ENCODE measurements around the gene DHX36. TPM values are rescaled to one million over a fixed set of nuclear protein-coding genes. Genes with fewer than 3 reads are reported as not detected.

DHX36 gene
- total RNA-seq, 1 experiment from 2014 or later = 34.5 TPM

DNA sequence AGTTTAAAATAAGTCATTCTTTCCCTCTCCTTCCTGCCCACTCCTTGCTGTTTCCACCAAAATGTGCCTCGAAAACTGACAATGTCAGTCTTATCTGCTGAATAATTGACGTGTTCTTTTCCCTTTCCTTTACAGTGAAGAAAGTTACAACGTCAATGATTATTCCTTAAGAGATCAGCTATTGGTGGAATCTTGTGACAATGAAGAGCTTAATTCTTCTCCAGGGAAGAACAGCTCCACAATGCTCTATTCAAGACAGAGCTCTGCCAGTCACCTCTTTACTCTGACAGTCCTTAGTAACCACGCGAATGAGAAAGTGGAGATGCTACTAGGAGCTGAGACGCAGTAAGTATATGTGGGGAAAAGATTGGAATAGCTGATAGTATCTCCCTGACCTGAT, 84.1 kb downstream of the DHX36 start:
- intact Hi-C loops (cut with micrococcal nuclease) = no loop called here
- DNase-seq (no peak), ATAC-seq (no peak)
- POLR2A ChIA-PET (ENCODE audit: unreplicated experiment) = interaction anchor here (0.6 kb wide), 1 partner anchor 164 kb away, joined by 3 read pairs; no protein-coding TSS in a partner anchor
- Histone ChIP-seq H3K79me2 (ENCODE audit: low read length) (no peaks in the 10 kb centered on the region), H3K9me2 (replicated peaks; ENCODE audit: low read length) (no peaks in the 10 kb centered on the region), H4K20me1 (ENCODE audit: low read length) (no peaks in the 10 kb centered on the region), H3K9ac (ENCODE audit: low read length) (no peak overlapping the region), H3K27me3 (ENCODE audit: low read length) (no peaks in the 10 kb centered on the region), H3K4me3 (ENCODE audit: low read length) (no peak overlapping the region), H3K36me3 (ENCODE audit: low read depth, low read length) (no peaks in the 10 kb centered on the region), H3K4me2 (ENCODE audit: low read length) (no peak overlapping the region), H3K4me1 (ENCODE audit: insufficient read depth, low read length) (peaks cover 10% of the 10 kb centered on the region), H3K9me3 (ENCODE audit: low read length) (no peaks in the 10 kb centered on the region), H2AFZ (ENCODE audit: low read length) (no peak overlapping the region), H3K27ac (ENCODE audit: low read length) (no peak overlapping the region), H3F3A (ENCODE audit: low read length, unreplicated experiment) (no peaks in the 10 kb centered on the region)
- BruUV-seq (replicated peaks) = no TSS peak
- CTCF ChIA-PET = no interaction called here
- TF ChIP-seq, protein P1, sequence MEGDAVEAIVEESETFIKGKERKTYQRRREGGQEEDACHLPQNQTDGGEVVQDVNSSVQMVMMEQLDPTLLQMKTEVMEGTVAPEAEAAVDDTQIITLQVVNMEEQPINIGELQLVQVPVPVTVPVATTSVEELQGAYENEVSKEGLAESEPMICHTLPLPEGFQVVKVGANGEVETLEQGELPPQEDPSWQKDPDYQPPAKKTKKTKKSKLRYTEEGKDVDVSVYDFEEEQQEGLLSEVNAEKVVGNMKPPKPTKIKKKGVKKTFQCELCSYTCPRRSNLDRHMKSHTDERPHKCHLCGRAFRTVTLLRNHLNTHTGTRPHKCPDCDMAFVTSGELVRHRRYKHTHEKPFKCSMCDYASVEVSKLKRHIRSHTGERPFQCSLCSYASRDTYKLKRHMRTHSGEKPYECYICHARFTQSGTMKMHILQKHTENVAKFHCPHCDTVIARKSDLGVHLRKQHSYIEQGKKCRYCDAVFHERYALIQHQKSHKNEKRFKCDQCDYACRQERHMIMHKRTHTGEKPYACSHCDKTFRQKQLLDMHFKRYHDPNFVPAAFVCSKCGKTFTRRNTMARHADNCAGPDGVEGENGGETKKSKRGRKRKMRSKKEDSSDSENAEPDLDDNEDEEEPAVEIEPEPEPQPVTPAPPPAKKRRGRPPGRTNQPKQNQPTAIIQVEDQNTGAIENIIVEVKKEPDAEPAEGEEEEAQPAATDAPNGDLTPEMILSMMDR (conservative IDR thresholded peaks at IDR 0.05; ENCODE audit: low read depth, low read length) = no peak
- TF ChIP-seq EZH2 (IDR thresholded peaks at IDR 0.05; ENCODE audit: low read length, unreplicated experiment) = no peak
- no peak for TF ChIP-seq EZH2phosphoT487 (IDR thresholded peaks at IDR 0.05; ENCODE audit: borderline replicate concordance, low read length)

DNA sequence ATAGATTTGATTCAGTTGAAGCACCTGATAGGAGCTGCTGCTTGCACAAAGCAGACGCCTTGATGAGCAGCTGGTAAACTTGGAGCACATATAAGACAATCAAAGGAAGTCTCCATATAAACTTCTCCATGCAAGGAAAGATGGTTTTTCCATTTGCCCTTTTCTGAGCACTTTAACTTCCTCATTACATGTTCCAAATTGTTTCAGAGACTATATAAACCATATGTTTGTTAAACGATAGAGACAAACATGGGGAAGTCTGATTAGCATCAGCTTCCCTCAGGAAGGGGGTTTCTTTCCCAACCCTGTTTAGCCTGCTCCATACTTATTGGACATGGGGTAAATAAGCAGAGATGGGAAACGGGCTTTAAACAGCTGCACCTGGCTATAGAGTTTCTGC, 88.0 kb downstream of the DHX36 start:
- CTCF ChIA-PET = no interaction called here
- Histone ChIP-seq H3K4me1 (ENCODE audit: insufficient read depth, low read length) (peaks cover 3% of the 10 kb centered on the region; the same call in 1 of the 2 replicates), H3K4me3 (ENCODE audit: low read length) (no peak overlapping the region), H3K4me2 (ENCODE audit: low read length) (no peak overlapping the region), H3K79me2 (ENCODE audit: low read length) (no peaks in the 10 kb centered on the region), H3K27me3 (ENCODE audit: low read length) (no peaks in the 10 kb centered on the region), H2AFZ (ENCODE audit: low read length) (no peak overlapping the region), H3K9ac (ENCODE audit: low read length) (no peak overlapping the region), H3K9me2 (replicated peaks; ENCODE audit: low read length) (no peaks in the 10 kb centered on the region), H3F3A (ENCODE audit: low read length, unreplicated experiment) (no peaks in the 10 kb centered on the region), H3K36me3 (ENCODE audit: low read depth, low read length) (no peaks in the 10 kb centered on the region), H4K20me1 (ENCODE audit: low read length) (no peaks in the 10 kb centered on the region), H3K27ac (ENCODE audit: low read length) (no peak overlapping the region), H3K9me3 (ENCODE audit: low read length) (no peaks in the 10 kb centered on the region)
- POLR2A ChIA-PET (ENCODE audit: unreplicated experiment) = no interaction called here
- ATAC-seq = no peak
- TF ChIP-seq, protein P1 (conservative IDR thresholded peaks at IDR 0.05; ENCODE audit: low read depth, low read length) = no peak
- no peak for TF ChIP-seq EZH2 (IDR thresholded peaks at IDR 0.05; ENCODE audit: low read length, unreplicated experiment)
- TF ChIP-seq EZH2phosphoT487 (IDR thresholded peaks at IDR 0.05; ENCODE audit: borderline replicate concordance, low read length) = no peak
- BruUV-seq (replicated peaks) = no TSS peak
- intact Hi-C loops (cut with micrococcal nuclease) = no loop called here
- no peak for DNase-seq

DNA sequence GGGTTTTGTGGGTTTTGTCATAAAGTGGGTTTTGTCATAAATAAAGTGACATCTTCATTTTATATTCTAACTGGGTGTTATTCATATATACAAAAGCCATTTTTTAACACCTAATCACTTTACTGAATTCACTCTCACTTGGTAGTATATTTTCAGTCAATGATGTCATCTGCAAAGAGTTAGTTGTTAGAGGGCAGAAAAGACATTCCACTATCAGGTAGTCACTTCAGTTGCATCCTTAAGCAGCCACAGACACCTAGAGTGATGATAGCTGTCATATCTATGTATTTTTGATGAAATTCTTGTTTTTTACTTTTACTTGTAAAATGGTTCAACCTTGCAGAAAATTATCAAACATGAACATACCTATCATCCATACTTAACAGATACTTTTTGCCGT, 89.0 kb downstream of the DHX36 start:
- TF ChIP-seq EZH2 (IDR thresholded peaks at IDR 0.05; ENCODE audit: low read length, unreplicated experiment) (no peak), EZH2phosphoT487 (IDR thresholded peaks at IDR 0.05; ENCODE audit: borderline replicate concordance, low read length) (no peak)
- TF ChIP-seq, protein P1 (conservative IDR thresholded peaks at IDR 0.05; ENCODE audit: low read depth, low read length) = no peak
- CTCF ChIA-PET = no interaction called here
- Histone ChIP-seq H3F3A (ENCODE audit: low read length, unreplicated experiment) (no peaks in the 10 kb centered on the region), H3K9ac (ENCODE audit: low read length) (no peak overlapping the region), H3K36me3 (ENCODE audit: low read depth, low read length) (no peaks in the 10 kb centered on the region), H3K4me3 (ENCODE audit: low read length) (no peak overlapping the region), H3K79me2 (ENCODE audit: low read length) (no peaks in the 10 kb centered on the region), H3K27me3 (ENCODE audit: low read length) (no peaks in the 10 kb centered on the region), H3K9me2 (replicated peaks; ENCODE audit: low read length) (no peaks in the 10 kb centered on the region), H3K27ac (ENCODE audit: low read length) (no peak overlapping the region), H3K4me2 (ENCODE audit: low read length) (no peak overlapping the region), H3K9me3 (ENCODE audit: low read length) (no peaks in the 10 kb centered on the region), H3K4me1 (ENCODE audit: insufficient read depth, low read length) (peaks cover 3% of the 10 kb centered on the region; the same call in 1 of the 2 replicates), H4K20me1 (ENCODE audit: low read length) (no peaks in the 10 kb centered on the region), H2AFZ (ENCODE audit: low read length) (no peak overlapping the region)
- POLR2A ChIA-PET (ENCODE audit: unreplicated experiment) = no interaction called here
- ATAC-seq = no peak
- DNase-seq = peak; percentile 13
- no TSS peak for BruUV-seq (replicated peaks)
- intact Hi-C loops (cut with micrococcal nuclease) = no loop called here
